ENCODE measurements around the gene PGLYRP1.

PGLYRP1 gene

GRCh38 chr19:45999653-46000121, 23.2 kb downstream of the PGLYRP1 start:
- DNase-seq, result no peak

DNA sequence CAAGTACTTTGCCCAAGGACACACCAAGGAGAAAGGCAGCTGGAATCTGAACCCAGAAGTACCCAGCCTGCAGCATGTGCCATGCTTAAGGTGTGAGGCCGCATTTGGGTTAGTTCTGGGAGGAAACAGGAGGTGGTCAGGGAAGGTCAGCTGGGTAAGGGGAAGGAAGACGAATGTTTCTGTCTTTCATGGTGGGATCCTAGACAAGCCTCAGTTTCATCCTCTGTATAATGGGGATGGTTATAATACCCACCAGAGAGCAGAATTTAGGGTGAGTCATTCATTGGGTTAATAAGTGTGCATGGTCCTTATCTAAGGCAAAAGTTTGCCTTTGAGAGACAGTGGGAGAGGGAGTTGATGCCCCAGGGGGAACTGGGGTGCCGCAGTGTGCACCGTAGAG, 24.0 kb downstream of the PGLYRP1 start:
- DNase-seq, result no peak

DNA sequence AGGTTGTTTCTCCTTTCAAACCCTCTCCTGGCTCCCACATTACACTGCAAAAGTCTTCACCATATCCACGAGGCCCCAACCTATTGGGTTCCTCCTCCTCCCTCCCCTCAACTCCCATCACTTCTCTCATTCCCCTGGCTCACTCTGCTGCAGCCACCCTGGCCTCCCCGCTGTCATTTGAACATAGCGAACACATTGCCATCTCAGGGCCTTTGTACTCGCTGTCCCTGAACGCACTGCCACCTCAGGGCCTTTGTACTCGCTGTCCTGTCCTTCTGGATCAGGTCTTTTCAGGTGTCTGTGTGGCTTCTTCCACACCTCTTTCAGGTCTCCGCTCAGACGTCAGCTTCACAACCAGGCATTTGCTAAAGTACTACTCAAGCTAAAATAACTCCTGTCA, 25.9 kb downstream of the PGLYRP1 start:
- DNase-seq, result no peak

DNA sequence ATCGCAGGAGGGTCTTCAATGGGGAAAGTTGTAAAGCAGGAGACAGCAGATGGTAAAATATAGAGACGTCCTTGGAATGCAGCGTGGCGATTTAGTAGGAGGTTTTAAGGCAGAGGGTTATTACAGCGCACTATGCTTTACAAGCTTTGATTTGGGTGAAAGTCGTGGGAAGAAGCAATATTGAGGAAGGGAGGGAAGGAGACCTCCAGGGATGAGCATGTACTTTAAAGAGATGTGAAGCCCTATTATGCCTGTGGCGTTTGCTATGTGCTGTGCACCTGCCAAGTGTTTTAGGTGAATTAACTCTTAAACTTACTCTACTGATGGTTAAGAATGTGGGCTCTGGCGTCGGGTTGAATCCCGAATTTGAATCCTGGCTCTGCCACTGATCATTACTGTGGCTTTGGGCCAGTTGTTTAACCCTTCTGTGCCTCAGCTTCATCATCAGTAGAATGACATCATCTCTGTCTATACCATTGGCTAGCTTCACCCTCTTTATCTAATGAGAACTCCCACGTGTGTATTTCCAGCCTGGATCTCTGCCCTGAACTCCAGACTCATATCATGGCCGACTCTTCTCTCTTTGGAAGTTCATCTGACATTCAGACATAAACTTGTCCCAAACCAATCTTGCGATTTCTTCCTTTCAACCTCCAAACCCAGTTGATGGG, 27.0 kb downstream of the PGLYRP1 start:
- peak; percentile 47 for DNase-seq

GRCh38 chr19:45994998-45995714, 27.7 kb downstream of the PGLYRP1 start, which contains the start of gene CCDC61:
Gene CCDC61 (plus strand): TSS chr19:45995467. CDS start chr19:46003019, 7,552 bp downstream.
- peak; percentile 100 for DNase-seq

DNA sequence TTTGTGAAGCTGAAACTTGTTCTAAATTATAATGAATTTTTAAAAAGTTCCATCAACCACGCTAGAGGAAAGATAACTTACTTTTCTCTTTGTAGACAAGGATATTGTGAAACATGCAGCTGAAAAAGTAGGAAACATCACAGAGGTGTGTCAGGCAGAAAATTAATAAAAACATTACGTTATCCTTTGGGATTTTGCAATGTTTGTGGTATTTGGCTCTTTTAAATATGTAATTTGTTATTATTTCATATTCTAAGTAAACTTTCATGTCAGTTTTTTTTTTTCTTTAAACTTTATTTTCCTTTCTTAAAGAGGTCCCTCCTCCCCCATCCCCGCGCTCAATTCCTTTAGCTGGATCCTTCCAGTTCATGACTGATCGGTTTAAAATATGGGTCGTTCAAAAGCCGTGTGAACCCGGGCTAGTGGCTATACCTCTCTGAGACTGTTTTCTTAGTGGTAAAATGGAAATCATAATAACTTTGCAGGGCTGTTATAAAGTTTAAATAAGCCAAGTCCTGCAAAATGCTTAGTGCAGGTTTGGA, 28.3 kb downstream of the PGLYRP1 start:
- DNase-seq, result no peak

DNA sequence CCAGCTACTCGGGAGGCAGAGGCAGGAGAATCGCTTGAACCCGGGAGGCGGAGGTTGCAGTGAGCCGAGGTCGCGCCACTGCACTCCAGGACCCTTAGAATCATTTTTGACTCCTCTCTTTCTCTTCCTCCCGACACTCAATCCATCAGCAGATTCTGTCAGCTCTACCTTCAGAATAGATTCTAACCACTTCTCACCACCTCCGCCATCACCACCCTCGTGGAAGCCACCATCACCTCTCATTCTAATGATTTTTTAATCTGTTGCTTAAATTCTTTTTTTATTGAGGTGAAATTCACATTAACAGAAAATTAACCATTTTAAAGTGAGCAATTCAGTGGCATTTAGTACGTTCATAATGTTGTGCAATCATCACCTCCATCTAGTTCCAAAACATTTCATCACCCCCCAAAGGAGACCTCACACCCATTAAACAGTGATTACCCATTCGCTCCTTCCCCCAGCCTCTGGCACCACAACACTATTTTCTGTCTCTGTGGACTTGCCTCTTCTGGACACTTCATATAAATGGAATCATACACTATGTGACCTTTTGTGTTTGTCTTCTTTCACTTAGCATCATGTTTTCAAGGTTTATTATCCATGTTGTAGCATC, 32.6 kb downstream of the PGLYRP1 start:
- no peak for DNase-seq

DNA sequence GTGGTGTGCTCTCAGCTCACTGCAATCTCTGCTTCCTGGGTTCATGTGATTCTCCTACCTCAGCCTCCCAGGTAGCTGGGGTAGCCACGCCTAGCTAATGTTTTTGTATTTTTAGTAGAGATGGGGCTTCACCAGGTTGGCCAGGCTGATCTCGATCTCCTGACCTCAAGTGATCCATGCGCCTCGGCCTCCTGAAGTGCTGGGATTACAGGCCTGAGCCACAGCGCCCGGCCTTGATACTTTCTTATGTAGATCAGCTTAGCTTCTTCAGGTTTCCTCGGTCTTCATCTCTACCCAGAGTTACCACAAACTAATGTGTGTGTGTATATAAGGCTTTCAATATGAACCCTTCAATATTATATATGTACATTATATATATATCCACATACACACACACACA, 37.5 kb downstream of the PGLYRP1 start:
- no peak for DNase-seq

GRCh38 chr19:45981350-45981749, 41.5 kb downstream of the PGLYRP1 start:
- no peak for DNase-seq

- peak; percentile 19 for DNase-seq
These were observed 44.7 kb downstream of the PGLYRP1 start for GRCh38 chr19:45978156-45978555.

- no peak for DNase-seq
These were observed 46.7 kb downstream of the PGLYRP1 start for GRCh38 chr19:45976178-45976577.

- no peak for DNase-seq
These were observed 47.4 kb downstream of the PGLYRP1 start for GRCh38 chr19:45975306-45976070.

DNA sequence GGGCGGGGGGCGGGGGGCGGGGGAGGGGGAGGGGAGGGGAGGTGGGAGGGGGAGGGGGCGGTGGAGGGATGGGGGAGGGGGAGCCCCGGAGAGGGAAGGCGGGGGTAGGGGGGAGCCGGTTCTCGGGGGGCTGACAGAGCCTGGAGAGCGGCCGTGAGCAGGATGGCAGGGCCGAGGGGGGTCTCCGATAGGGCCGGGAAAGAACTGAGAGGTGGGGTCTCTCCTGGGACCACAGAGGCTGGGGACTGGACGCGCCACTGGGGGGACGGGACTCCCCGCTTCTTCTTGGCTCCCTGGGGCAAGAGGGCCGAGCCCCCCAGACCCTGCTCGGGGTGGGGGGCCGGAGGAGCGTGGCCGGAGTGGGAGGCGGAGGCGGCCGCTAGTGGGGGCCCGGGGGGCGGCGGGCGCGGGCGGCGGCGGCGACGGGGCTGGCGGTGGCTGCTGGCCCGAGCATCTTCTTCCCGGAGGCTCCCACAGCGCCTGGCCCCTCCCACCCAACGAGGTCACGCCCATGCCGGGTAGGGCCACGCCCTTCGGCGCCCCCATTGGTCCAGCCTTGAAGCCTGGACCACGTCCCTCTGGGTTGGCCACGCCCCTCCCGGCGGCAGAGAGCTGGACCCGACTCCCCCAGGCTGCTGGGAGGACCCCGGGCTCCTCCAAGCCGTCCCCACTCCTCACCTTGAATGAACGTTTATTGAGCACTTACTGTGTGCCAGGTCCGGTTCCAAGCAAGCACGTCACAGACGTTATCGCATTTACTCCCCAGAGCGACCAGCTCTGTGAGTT, 49.1 kb downstream of the PGLYRP1 start, which contains the start of gene NOVA2:
Gene NOVA2 (minus strand): TSS at position 313 of the 786 bp plus-strand sequence. CDS start 514 bp downstream, outside the sequence.
- DNase-seq, result no peak

DNA sequence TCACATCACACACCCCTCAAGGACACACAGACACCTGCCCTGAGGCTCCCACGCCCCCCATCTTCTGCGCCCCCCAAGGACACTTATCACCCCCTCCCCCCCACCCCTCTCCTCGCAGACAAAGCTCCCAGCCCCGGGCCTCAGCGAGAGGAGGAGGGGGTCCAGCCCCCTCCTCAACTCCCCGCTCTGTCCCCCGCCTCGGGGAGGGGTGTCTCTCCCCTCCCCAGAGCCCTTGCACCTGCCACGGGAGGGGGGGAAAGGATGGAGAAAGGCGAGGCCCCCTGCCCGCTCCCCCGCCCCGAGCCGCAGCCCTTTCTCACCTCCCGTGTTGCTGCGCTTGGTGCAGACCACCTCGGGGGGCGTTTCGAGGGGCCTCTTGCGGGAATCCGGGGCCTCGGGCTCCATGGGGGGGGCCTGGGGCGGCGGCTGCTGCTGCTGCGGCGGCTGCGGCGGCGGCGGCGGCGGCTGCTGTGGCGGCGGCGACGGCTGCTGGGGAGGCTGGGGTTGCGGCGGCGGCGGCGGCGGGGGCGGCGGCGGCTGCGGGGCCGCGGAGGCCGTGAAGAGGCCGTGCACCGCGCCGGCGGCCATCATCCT, 49.8 kb downstream of the PGLYRP1 start:
- no peak for DNase-seq

- no peak for DNase-seq
These were observed 50.5 kb downstream of the PGLYRP1 start for GRCh38 chr19:45972081-45972946.

GRCh38 chr19:45971260-45971902, 51.5 kb downstream of the PGLYRP1 start:
- no peak for DNase-seq

DNA sequence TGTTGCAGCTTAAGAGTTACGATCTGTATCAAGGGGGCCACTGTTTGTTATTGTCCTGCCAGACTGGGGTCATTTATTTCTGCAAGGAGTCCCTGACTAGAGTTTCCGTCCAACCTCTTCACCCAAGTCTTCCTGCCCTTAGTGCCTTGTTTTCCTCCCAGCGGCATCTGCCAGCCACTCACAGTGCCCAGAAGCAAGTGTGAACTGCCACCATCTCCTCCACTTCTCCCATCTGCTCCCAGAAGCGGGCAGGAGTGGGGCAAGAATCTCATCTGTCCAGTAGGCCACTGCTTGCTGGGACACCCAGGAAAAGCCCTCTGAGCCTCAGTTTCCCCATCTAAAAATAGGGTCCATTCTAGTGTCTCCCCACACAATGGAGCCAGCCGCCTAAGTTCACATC, 53.2 kb downstream of the PGLYRP1 start:
- no peak for DNase-seq

Data from OCI-M1 (cell line).